IMR-90 (cell line): ENCODE results near the gene CREB3L1. TPM values are rescaled to one million over a fixed set of nuclear protein-coding genes. Genes with fewer than 3 reads are reported as not detected.

ENCODE experiments used
- ATAC-seq: fragments of 200-7000 bp; cut with Tn5 transposase; 2 replicates; pipeline ENCODE4 v1.9.1; 2020; ENCODE audit warnings: low read depth, mild to moderate bottlenecking, moderate library complexity
- BruUV-seq: library from RNA; stranded (reverse); fragments of 400-500 nt; replicated peaks from 2 replicates; lab custom pipeline; 2021; lab: Mats Ljungman, UMichigan
- CTCF ChIA-PET: fragments of 300-600 bp; formaldehyde crosslinking; extraction: SDS; loops from one replicate; lab custom pipeline; 2021; ENCODE audit warnings: antibody characterized with exemption; lab: Yijun Ruan, JAX
- POLR2A ChIA-PET: fragments of 300-600 bp; sonication (Branson Sonifier 250); formaldehyde crosslinking; loops from one replicate; lab custom pipeline; 2022; ENCODE audit warnings: antibody characterized with exemption; ENCODE audit not compliant: unreplicated experiment; lab: Charles Lee
- DNase-seq: peaks from one replicate; pipeline ENCODE4 v3.0.0; 2013
- H2AFZ ChIP-seq: replicated peaks from 2 replicates; pipeline ENCODE3; 2013; ENCODE audit warnings: low read length, mild to moderate bottlenecking; ENCODE audit not compliant: poor library complexity
- H2AK5ac ChIP-seq: 2 replicates; pipeline ENCODE4 v1.6.1; 2013; ENCODE audit warnings: low read depth, low read length, inconsistent platforms
- H2AK9ac ChIP-seq: replicated peaks from 2 replicates; pipeline ENCODE3; 2013; ENCODE audit warnings: mild to moderate bottlenecking, low read depth, low read length, moderate library complexity; ENCODE audit not compliant: poor library complexity
- H2BK120ac ChIP-seq: 2 replicates; pipeline ENCODE4 v1.6.1; 2013; ENCODE audit warnings: low read depth, low read length, inconsistent platforms
- H2BK15ac ChIP-seq: 3 replicates; pipeline ENCODE4 v1.6.1; 2013; ENCODE audit warnings: low read depth, low read length, inconsistent platforms
- H2BK20ac ChIP-seq: 2 replicates; pipeline ENCODE4 v1.6.1; 2013; ENCODE audit warnings: low read depth, mild to moderate bottlenecking, inconsistent platforms, low read length, moderate library complexity
- H2BK5ac ChIP-seq: 2 replicates; pipeline ENCODE4 v1.6.1; 2013; ENCODE audit warnings: mild to moderate bottlenecking, low read depth, low read length, inconsistent platforms; ENCODE audit not compliant: poor library complexity, severe bottlenecking
- H3K14ac ChIP-seq: replicated peaks from 2 replicates; pipeline ENCODE4 v1.6.1; 2013; ENCODE audit warnings: low read depth, low read length, inconsistent platforms
- H3K18ac ChIP-seq: 2 replicates; pipeline ENCODE4 v1.6.1; 2013; ENCODE audit warnings: low read depth, low read length, control low read depth
- H3K23ac ChIP-seq: 2 replicates; pipeline ENCODE4 v1.6.1; 2013; ENCODE audit warnings: low read depth, low read length, inconsistent platforms
- H3K27ac ChIP-seq: 2 replicates; pipeline ENCODE4 v1.5.1; 2013; ENCODE audit warnings: mild to moderate bottlenecking, control low read depth, low read length; ENCODE audit not compliant: insufficient read depth
- H3K27me3 ChIP-seq: 2 replicates; pipeline ENCODE4 v1.6.1; 2013; ENCODE audit warnings: low read length; ENCODE audit not compliant: control insufficient read depth, insufficient read depth
- H3K36me3 ChIP-seq: 2 replicates; pipeline ENCODE4 v1.6.1; 2013; ENCODE audit warnings: low read length, mixed read lengths; ENCODE audit not compliant: control insufficient read depth, insufficient read depth
- H3K4ac ChIP-seq: 2 replicates; pipeline ENCODE4 v1.6.1; 2013; ENCODE audit warnings: low read depth, low read length, inconsistent platforms
- H3K4me1 ChIP-seq: 2 replicates; pipeline ENCODE4 v1.6.1; 2013; ENCODE audit warnings: low read length, mixed read lengths; ENCODE audit not compliant: control insufficient read depth, insufficient read depth
- H3K4me2 ChIP-seq: 2 replicates; pipeline ENCODE4 v1.6.1; 2013; ENCODE audit warnings: low read depth, mild to moderate bottlenecking, control low read depth, low read length, moderate library complexity
- H3K4me3 ChIP-seq: 2 replicates; pipeline ENCODE4 v1.5.1; 2013; ENCODE audit warnings: low read depth, mild to moderate bottlenecking, control low read depth, low read length, moderate library complexity; ENCODE audit not compliant: insufficient read depth
- H3K56ac ChIP-seq: 2 replicates; pipeline ENCODE4 v1.6.1; 2013; ENCODE audit warnings: low read length, inconsistent platforms; ENCODE audit not compliant: insufficient read depth; ENCODE audit errors: extremely low read depth
- H3K79me1 ChIP-seq, 2 experiments: 2 replicates each; pipeline ENCODE4 v1.6.1; 2013; ENCODE audit warnings: low read length in 2 of 2, inconsistent platforms in 1 of 2, low read depth in 1 of 2
- H3K9ac ChIP-seq: 2 replicates; pipeline ENCODE4 v1.6.1; 2013; ENCODE audit warnings: low read depth, low read length, control low read depth
- H3K9me1 ChIP-seq: 2 replicates; pipeline ENCODE4 v1.6.1; 2013; ENCODE audit warnings: low read length, inconsistent platforms; ENCODE audit not compliant: insufficient read depth
- H3K9me3 ChIP-seq: 2 replicates; pipeline ENCODE4 v1.6.1; 2013; ENCODE audit warnings: low read length; ENCODE audit not compliant: control insufficient read depth, insufficient read depth
- H4K20me1 ChIP-seq: 2 replicates; pipeline ENCODE4 v1.6.1; 2013; ENCODE audit warnings: low read length, inconsistent platforms; ENCODE audit not compliant: insufficient read depth
- H4K5ac ChIP-seq: 2 replicates; pipeline ENCODE4 v1.6.1; 2013; ENCODE audit warnings: mild to moderate bottlenecking, low read depth, low read length, control low read depth
- H4K8ac ChIP-seq, 2 experiments: 2 replicates each; pipeline ENCODE4 v1.6.1; 2013; ENCODE audit warnings: low read depth in 2 of 2, low read length in 2 of 2, control low read depth in 1 of 2, inconsistent platforms in 1 of 2
- H4K91ac ChIP-seq: 2 replicates; pipeline ENCODE4 v1.6.1; 2013; ENCODE audit warnings: low read depth, low read length, inconsistent platforms; ENCODE audit not compliant: insufficient read depth
- BHLHE40 ChIP-seq: fragments of 150-350 bp; IDR thresholded peaks from 2 replicates; pipeline ENCODE4 v1.6.1; 2016; ENCODE audit warnings: mild to moderate bottlenecking, low read depth, low read length
- CHD1 ChIP-seq: IDR thresholded peaks from 2 replicates; pipeline ENCODE4 v1.6.1; 2012; ENCODE audit warnings: low read depth, low read length, improper control_type of control experiment
- CTCF ChIP-seq: conservative IDR thresholded peaks from 2 replicates; pipeline ENCODE4 v1.5.1; 2012; ENCODE audit warnings: mild to moderate bottlenecking, low read depth, low read length, improper control_type of control experiment
- ELK1 ChIP-seq: fragments of 150-350 bp; IDR thresholded peaks from 2 replicates; pipeline ENCODE4 v1.6.1; 2016; ENCODE audit warnings: low read depth, mild to moderate bottlenecking, low read length, moderate library complexity, borderline replicate concordance
- FOS ChIP-seq: fragments of 150-350 bp; IDR thresholded peaks from 2 replicates; pipeline ENCODE4 v1.6.1; 2016; ENCODE audit warnings: low read depth, low read length
- MAZ ChIP-seq: IDR thresholded peaks from 2 replicates; pipeline ENCODE4 v1.6.1; 2012; ENCODE audit warnings: low read depth, mild to moderate bottlenecking, low read length, improper control_type of control experiment, moderate library complexity, borderline replicate concordance
- POLR2A ChIP-seq: IDR thresholded peaks from 2 replicates; pipeline ENCODE4 v1.6.1; 2012; ENCODE audit warnings: mild to moderate bottlenecking, low read depth, low read length
- RCOR1 ChIP-seq: IDR thresholded peaks from 2 replicates; pipeline ENCODE4 v1.6.1; 2012; ENCODE audit warnings: mild to moderate bottlenecking, low read length, improper control_type of control experiment; ENCODE audit not compliant: insufficient replicate concordance
- RFX5 ChIP-seq: IDR thresholded peaks from 2 replicates; pipeline ENCODE4 v1.8.0; 2012; ENCODE audit warnings: low read depth, mild to moderate bottlenecking, low read length, moderate library complexity
- whole genome bisulfite sequencing, 2 experiments: methylation state at CpG; one replicate each; pipeline versions ENCODE4 v1.1.5 to v1.1.7; 2013; ENCODE audit warnings: missing lambda C conversion rate in 2 of 2; ENCODE audit not compliant: insufficient read length in 1 of 2; ENCODE audit errors: extremely low coverage in 2 of 2; 5-methylcytosine and 5-hydroxymethylcytosine counted together
- dilution Hi-C: fragments of 300-500 bp; cut with HindIII; formaldehyde crosslinking; loops from one replicate; pipeline ENCODE4 v1.14.3; 2018; ENCODE audit warnings: low sequenced_read_pairs; ENCODE audit not compliant: unreplicated experiment
- in situ Hi-C: fragments of 300-500 bp; cut with MboI; formaldehyde crosslinking; loops from 3 replicates; pipeline ENCODE4 v1.14.3; 2019; ENCODE audit warnings: low sequenced_read_pairs, inconsistent platforms, mixed read lengths
- intact Hi-C: fragments of 100-400 bp; cut with micrococcal nuclease; formaldehyde crosslinking; loops from 2 replicates; pipeline ENCODE4 v1.10.0; 2022
- polyA plus RNA-seq, 3 experiments: library from polyadenylated mRNA; depleted of rRNA; stranded (reverse); fragments of >200 nt; gene quantifications; 2 replicates each; pipeline ENCODE4 v1.2.3, GENCODE V29; 2012; ENCODE audit warnings: low replicate concordance in 1 of 3
- total RNA-seq: library from RNA; depleted of rRNA; stranded (reverse); fragments of >200 nt; gene quantifications from 2 replicates; pipeline ENCODE4 v1.2.3, GENCODE V29; 2012

The CREB3L1 gene
- total and polyA plus RNA-seq, 2 of the 4 experiments (the other 2 are of a cell fraction) = 8.1 to 82.3 TPM

- no peak overlapping the region for H3K56ac ChIP-seq
- H2BK5ac ChIP-seq = no peak overlapping the region
- H3K4me1 ChIP-seq = peaks cover 15% of the 10 kb centered on the region
- DNase-seq (no peak), ATAC-seq (no peak)
- peaks cover 14% of the 10 kb centered on the region for H4K20me1 ChIP-seq
- in situ Hi-C loops (no loop called here), intact Hi-C loops (no loop called here), dilution Hi-C loops (no loop called here)
- no peak overlapping the region for H2BK120ac ChIP-seq
- H2AK9ac ChIP-seq = no peak overlapping the region
- no peak overlapping the region for H3K18ac ChIP-seq
- H3K23ac ChIP-seq = no peak overlapping the region
- H4K91ac ChIP-seq = no peak overlapping the region
- H3K4ac ChIP-seq = no peak overlapping the region
- ChIA-PET POLR2A (no interaction called here), CTCF (no interaction called here)
- no peak overlapping the region for H3K14ac ChIP-seq
- H4K5ac ChIP-seq = no peak overlapping the region
- peaks cover 9% of the 10 kb centered on the region for H3K9me1 ChIP-seq
- H3K4me3 ChIP-seq = no peak overlapping the region
- H3K9me3 ChIP-seq = no peaks in the 10 kb centered on the region
- WGBS, 2 experiments = 57% methylated on average over 8 of the region's 20 CpGs; no CpG with 5 or more reads in 1 of the 2 experiments
- peaks cover 11% of the 10 kb centered on the region; the same call in 1 of the 2 replicates for H3K27me3 ChIP-seq
- H3K27ac ChIP-seq = no peak overlapping the region
- H3K36me3 ChIP-seq = no peaks in the 10 kb centered on the region
- H3K4me2 ChIP-seq = no peak overlapping the region
- peaks cover 18 to 30% of the 10 kb centered on the region in 2 experiments for H3K79me1 ChIP-seq
- no peak overlapping the region for H3K9ac ChIP-seq
- H4K8ac ChIP-seq = no peak overlapping the region
- TF ChIP-seq ELK1 (no peak), POLR2A (no peak), BHLHE40 (no peak), RCOR1 (no peak), FOS (no peak), MAZ (no peak), CHD1 (no peak), RFX5 (no peak), CTCF (no peak)
- H2AK5ac ChIP-seq = no peak overlapping the region
- no TSS peak for BruUV-seq
- no peak overlapping the region for H2BK20ac ChIP-seq
- no peak overlapping the region; the same call in 2 of the 3 replicates for H2BK15ac ChIP-seq
- peak overlapping the region; percentile 74 for H2AFZ ChIP-seq
Observed at GRCh38 chr11:46345131-46345597, 67.7 kb downstream of the CREB3L1 start.
